Body of pancreas (tissue), 4 donors: ENCODE data around the gene REM2.

ENCODE experiments used
- POLR2A ChIP-seq, 3 donors: fragments of 450-650 bp; IDR thresholded peaks; one replicate each; pipeline ENCODE4 v1.6.1; 2016; ENCODE audit warnings: antibody characterized with exemption in 3 of 3, mild to moderate bottlenecking in 2 of 3
- TF ChIP-seq, protein P1 (sequence below), 7 experiments: fragments of 450-650 bp in 4 of 7; fragments of 200-600 bp in 3 of 7; sonication (generic) in 3 of 7; IDR thresholded peaks; one replicate each; pipeline ENCODE4 v1.5.1; 2016 to 2019; ENCODE audit warnings: antibody characterized with exemption in 7 of 7

DNA sequence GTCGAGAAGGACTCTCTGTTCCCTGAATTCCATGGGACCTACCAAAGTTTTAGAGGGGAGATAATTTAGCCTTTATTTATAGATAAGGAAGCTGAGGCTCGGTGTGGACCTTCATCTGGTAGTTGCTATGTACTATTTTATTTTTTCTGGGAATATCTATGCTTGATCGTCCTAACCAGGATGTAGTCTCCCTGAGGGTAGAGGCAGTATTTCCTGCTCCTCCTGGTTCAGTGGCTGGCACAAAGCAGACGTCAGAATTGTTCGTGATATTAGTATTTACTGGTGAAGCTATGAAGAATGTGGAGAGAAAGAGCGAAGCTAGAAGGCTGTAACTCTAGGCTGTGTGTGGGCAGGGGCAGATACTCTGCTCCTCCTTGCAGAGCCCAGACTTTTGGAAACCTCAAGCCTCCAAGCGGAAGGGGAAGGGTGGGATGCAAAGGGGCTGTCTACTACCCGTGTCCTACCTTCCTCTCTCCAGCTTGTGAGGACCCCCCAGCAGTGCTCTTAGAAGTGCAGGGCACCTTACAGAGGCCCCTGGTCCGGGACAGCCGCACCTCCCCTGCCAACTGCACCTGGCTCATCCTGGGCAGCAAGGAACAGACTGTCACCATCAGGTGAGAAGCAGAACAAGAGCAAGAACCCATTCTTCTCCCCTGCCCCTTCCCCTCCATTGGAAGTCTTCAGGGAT lies 10.0 kb upstream of the REM2 start:
- TF ChIP-seq, protein P1, sequence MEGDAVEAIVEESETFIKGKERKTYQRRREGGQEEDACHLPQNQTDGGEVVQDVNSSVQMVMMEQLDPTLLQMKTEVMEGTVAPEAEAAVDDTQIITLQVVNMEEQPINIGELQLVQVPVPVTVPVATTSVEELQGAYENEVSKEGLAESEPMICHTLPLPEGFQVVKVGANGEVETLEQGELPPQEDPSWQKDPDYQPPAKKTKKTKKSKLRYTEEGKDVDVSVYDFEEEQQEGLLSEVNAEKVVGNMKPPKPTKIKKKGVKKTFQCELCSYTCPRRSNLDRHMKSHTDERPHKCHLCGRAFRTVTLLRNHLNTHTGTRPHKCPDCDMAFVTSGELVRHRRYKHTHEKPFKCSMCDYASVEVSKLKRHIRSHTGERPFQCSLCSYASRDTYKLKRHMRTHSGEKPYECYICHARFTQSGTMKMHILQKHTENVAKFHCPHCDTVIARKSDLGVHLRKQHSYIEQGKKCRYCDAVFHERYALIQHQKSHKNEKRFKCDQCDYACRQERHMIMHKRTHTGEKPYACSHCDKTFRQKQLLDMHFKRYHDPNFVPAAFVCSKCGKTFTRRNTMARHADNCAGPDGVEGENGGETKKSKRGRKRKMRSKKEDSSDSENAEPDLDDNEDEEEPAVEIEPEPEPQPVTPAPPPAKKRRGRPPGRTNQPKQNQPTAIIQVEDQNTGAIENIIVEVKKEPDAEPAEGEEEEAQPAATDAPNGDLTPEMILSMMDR (IDR thresholded peaks at IDR 0.05), result no peak
- TF ChIP-seq POLR2A (IDR thresholded peaks at IDR 0.05), result no peak
